K562 (cell line): Measurements from ENCODE around the gene NPM1. TPM values are rescaled to one million over a fixed set of nuclear protein-coding genes. Genes with fewer than 3 reads are reported as not detected.

ENCODE experiments used
- ATAC-seq: fragments of 200-7000 bp; cut with Tn5 transposase; 3 replicates; pipeline ENCODE4 v1.9.1; 2020; ENCODE audit warnings: moderate library complexity
- BruUV-seq: library from RNA; stranded (reverse); fragments of 400-500 nt; replicated peaks from 2 replicates; lab custom pipeline; 2021; lab: Mats Ljungman, UMichigan
- CTCF ChIA-PET: fragments of 300-600 bp; formaldehyde crosslinking; extraction: SDS; loops from one replicate; lab custom pipeline; 2021; ENCODE audit warnings: low intra/inter-chr PET ratio; lab: Yijun Ruan, JAX
- POLR2A ChIA-PET: fragments of 300-600, 350-650 bp; sonication (Branson Sonifier 250); formaldehyde crosslinking; extraction: SDS; loops from one replicate; lab custom pipeline; 2021; ENCODE audit warnings: antibody characterized with exemption, inconsistent platforms; lab: Yijun Ruan, JAX
- DNase-seq, 4 experiments: peaks; one replicate each; pipeline versions ENCODE4 v3.0.0 to v3.0.0-alpha.2; 2011 to 2018; ENCODE audit warnings: low spot score in 3 of 4, mixed read lengths in 3 of 4; ENCODE audit errors: extremely low read depth in 1 of 4
- FAIRE-seq: peaks from 2 replicates; lab custom pipeline; 2011; peaks lifted over from hg19 to GRCh38; lab: Jason Lieb, UNC
- H2AFZ ChIP-seq: 2 replicates; pipeline ENCODE4 v1.6.0; 2011; ENCODE audit warnings: low read depth, low read length, control low read depth, inconsistent platforms
- H3K27ac ChIP-seq: fragments of 200-600 bp; 3 replicates; pipeline ENCODE4 v1.8.0; 2011; ENCODE audit warnings: low read depth, mild to moderate bottlenecking, control low read depth, inconsistent platforms, low read length, moderate library complexity, mixed read lengths; ENCODE audit errors: extremely low read depth
- H3K27me3 ChIP-seq, 2 experiments: fragments of 300-600 bp in 1 of 2; 2 replicates in 1 of 2; 3 replicates in 1 of 2; pipeline versions ENCODE4 v1.6.0 to v1.8.0; 2011; ENCODE audit warnings: inconsistent platforms in 2 of 2, low read length in 2 of 2, mild to moderate bottlenecking in 1 of 2, mixed read lengths in 1 of 2, moderate library complexity in 1 of 2; ENCODE audit not compliant: control insufficient read depth in 2 of 2, insufficient read depth in 2 of 2
- H3K36me3 ChIP-seq: fragments of 300-600 bp; 3 replicates; pipeline ENCODE4 v1.8.0; 2011; ENCODE audit warnings: mild to moderate bottlenecking, low read length, inconsistent platforms; ENCODE audit not compliant: control insufficient read depth, insufficient read depth
- H3K4me1 ChIP-seq, 2 experiments: fragments of 200-600 bp in 1 of 2; replicated peaks in 1 of 2; 2 replicates in 1 of 2; 3 replicates in 1 of 2; pipeline versions ENCODE4 v1.5.1 to v1.8.0; 2011; ENCODE audit warnings: inconsistent platforms in 2 of 2, low read length in 2 of 2, mild to moderate bottlenecking in 1 of 2, mixed read lengths in 1 of 2, moderate library complexity in 1 of 2; ENCODE audit not compliant: control insufficient read depth in 2 of 2, insufficient read depth in 2 of 2
- H3K4me2 ChIP-seq: 2 replicates; pipeline ENCODE4 v1.6.1; 2011; ENCODE audit warnings: low read length, control low read depth, inconsistent platforms, mixed read lengths; ENCODE audit not compliant: insufficient read depth
- H3K4me3 ChIP-seq: fragments of 200-600 bp; sonication (generic), shearing (Covaris generic); 2 replicates; pipeline ENCODE4 v1.5.1; 2016; ENCODE audit warnings: control low read depth, inconsistent platforms
- H3K79me2 ChIP-seq: fragments of 200-600 bp; 3 replicates; pipeline ENCODE4 v1.8.0; 2011; ENCODE audit warnings: low read length, inconsistent platforms; ENCODE audit not compliant: control insufficient read depth, insufficient read depth
- H3K9ac ChIP-seq, 2 experiments: 2 replicates each; pipeline versions ENCODE4 v1.6.0 to v1.6.1; 2011; ENCODE audit warnings: low read depth in 2 of 2, low read length in 2 of 2, control low read depth in 1 of 2, inconsistent platforms in 1 of 2, mild to moderate bottlenecking in 1 of 2, mixed read lengths in 1 of 2; ENCODE audit not compliant: insufficient read depth in 1 of 2
- H3K9me1 ChIP-seq: one replicate; pipeline ENCODE4 v1.6.0; 2011; ENCODE audit warnings: inconsistent platforms, mild to moderate bottlenecking, low read length, moderate library complexity; ENCODE audit not compliant: control insufficient read depth, insufficient read depth
- H3K9me3 ChIP-seq: replicated peaks from 2 replicates; pipeline ENCODE4 v1.5.1; 2011; ENCODE audit warnings: low read depth, low read length, inconsistent platforms; ENCODE audit not compliant: control insufficient read depth, insufficient read depth
- H4K20me1 ChIP-seq: replicated peaks from 2 replicates; pipeline ENCODE4 v1.6.1; 2011; ENCODE audit warnings: low read length, inconsistent platforms, mixed read lengths; ENCODE audit not compliant: control insufficient read depth, insufficient read depth
- EZH2 ChIP-seq: IDR thresholded peaks from 2 replicates; pipeline ENCODE4 v1.6.1; 2012; ENCODE audit warnings: low read depth, mild to moderate bottlenecking, inconsistent platforms, low read length, borderline replicate concordance
- FOXP1 ChIP-seq: sonication (generic); formaldehyde crosslinking; IDR thresholded peaks from 2 replicates; pipeline ENCODE4 v1.8.0; 2022; ENCODE audit warnings: mild to moderate bottlenecking, missing genetic modification reagents
- SPI1 ChIP-seq: IDR thresholded peaks from 2 replicates; pipeline ENCODE4 v1.6.1; 2011; ENCODE audit warnings: low read depth, low read length, control low read depth, borderline replicate concordance
- VEZF1 ChIP-seq: fragments of 200-800 bp; sonication (Bioruptor generic); IDR thresholded peaks from 2 replicates; pipeline ENCODE4 v1.6.1; 2017; ENCODE audit warnings: missing genetic modification characterization, missing compliant biosample characterization
- ZBED1 ChIP-seq: IDR thresholded peaks from 2 replicates; pipeline ENCODE4 v1.6.1; 2014
- WGBS: fragments of 100-300 bp; shearing (Covaris generic); methylation state at CpG from one replicate; pipeline ENCODE4 v1.1.6; 2016; ENCODE audit warnings: low coverage, mixed read lengths; ENCODE audit not compliant: insufficient coverage; ENCODE audit errors: missing lambda C conversion rate; 5-methylcytosine and 5-hydroxymethylcytosine counted together
- in situ Hi-C: fragments of 300-500 bp; cut with MboI; formaldehyde crosslinking; loops from 4 replicates; pipeline ENCODE4 v1.15.0; 2018; ENCODE audit warnings: inconsistent platforms, mixed read lengths
- intact Hi-C: fragments of 100-400 bp; cut with micrococcal nuclease; formaldehyde crosslinking; loops from 2 replicates; pipeline ENCODE4 v1.14.2; 2022
- polyA plus RNA-seq, 8 experiments: library from polyadenylated mRNA; depleted of rRNA in 4 of 8; stranded (reverse) in 5 of 8; unstranded in 3 of 8; fragments of >200 nt; fragmentation: Nextera tagmentation in 2 of 8; fragmentation: Illumina TruSeq in 1 of 8; extraction: Ambion mirVana in 2 of 8; extraction: Trizol in 1 of 8; gene quantifications; 2 replicates each; pipeline versions ENCODE4 v1.2.1 to v1.2.3, GENCODE V29; 2011 to 2014; ENCODE audit warnings: inconsistent platforms in 1 of 8, missing spikeins in 1 of 8
- total RNA-seq, 7 experiments: library from RNA; depleted of rRNA in 6 of 7; stranded (reverse); fragments of >200 nt in 6 of 7; fragmentation: Illumina TruSeq in 2 of 7; extraction: Trizol in 2 of 7; gene quantifications; 2 replicates each; pipeline versions ENCODE4 v1.2.1 to v1.2.3, GENCODE V29; 2011 to 2021; ENCODE audit warnings: low replicate concordance in 1 of 7

The NPM1 gene
- total and polyA plus RNA-seq, 9 of the 15 experiments (the other 6 are each of a cell fraction or from before 2014, with no cell fraction given), result 2,438 to 6,909 (median 5,639) TPM

- H3K9me1 ChIP-seq, result no peaks in the 10 kb centered on the region
- peaks cover 9 to 19% of the 10 kb centered on the region in 2 experiments; a peak in 3 of 5 replicates for H3K4me1 ChIP-seq
- no peaks in the 10 kb centered on the region for H3K36me3 ChIP-seq
- TF ChIP-seq SPI1 (0 out of 2 replicates have a peak, but pooled peaks have one; percentile 14), FOXP1 (CRISPR knock-in tag) (no peak), ZBED1 (no peak), VEZF1 (no peak), EZH2 (no peak)
- in situ Hi-C loops, result loop anchor here (10.0 kb wide), 1 partner anchor 632 kb away; no protein-coding TSS in a partner anchor
- no peak overlapping the region for H3K4me2 ChIP-seq
- intact Hi-C loops, result no loop called here
- no peak overlapping the region for H3K27ac ChIP-seq
- H4K20me1 ChIP-seq, result peaks cover 8% of the 10 kb centered on the region; the same call in 1 of the 2 replicates
- ATAC-seq (no peak), DNase-seq (no peak), FAIRE-seq (no peak)
- no peak overlapping the region for H3K9ac ChIP-seq
- CTCF ChIA-PET, result no interaction called here
- POLR2A ChIA-PET, result interaction anchor here (0.5 to 2.4 kb wide), 4 partner anchors 9 to 188 kb away, joined by 3 to 8 read pairs (median 4); no protein-coding TSS in a partner anchor
- peaks cover 0 to 6% of the 10 kb centered on the region in 2 experiments; a peak in 1 of 5 replicates for H3K27me3 ChIP-seq
- H2AFZ ChIP-seq, result no peak overlapping the region
- BruUV-seq, result no TSS peak
- WGBS, result 38% methylated on average over 24 of the region's 26 CpGs
- no peaks in the 10 kb centered on the region for H3K79me2 ChIP-seq
- no peaks in the 10 kb centered on the region for H3K9me3 ChIP-seq
- H3K4me3 ChIP-seq, result no peak overlapping the region
These were observed 35.4 kb downstream of the NPM1 start for GRCh38 chr5:171422902-171423663.
